CD14-positive monocyte (primary cell): ENCODE measurements around the gene RNF152. TPM values are rescaled to one million over a fixed set of nuclear protein-coding genes. Genes with fewer than 3 reads are reported as not detected.
A peak's percentile ranks its signal among the peaks of the same experiment; 100 is the strongest.

Source experiments
- DNase-seq, 3 donors: peaks; one replicate each; pipeline ENCODE4 v3.0.0-alpha.2; 2011 to 2022
- H2AFZ ChIP-seq: 2 replicates; pipeline ENCODE4 v1.6.0; 2012; ENCODE audit warnings: mild to moderate bottlenecking, low read depth, low read length, inconsistent platforms; ENCODE audit not compliant: insufficient read depth, poor library complexity, severe bottlenecking
- H3K27ac ChIP-seq, 2 donors: 1 replicate in 1 of 2; 2 replicates in 1 of 2; pipeline ENCODE4 v1.5.1; 2012 to 2013; ENCODE audit warnings: low read length in 2 of 2, control low read depth in 1 of 2, inconsistent platforms in 1 of 2, low read depth in 1 of 2, mild to moderate bottlenecking in 1 of 2
- H3K27me3 ChIP-seq, 2 donors: one replicate each; pipeline versions ENCODE4 v1.6.0 to v1.6.1; 2011 to 2013; ENCODE audit warnings: low read length in 2 of 2; ENCODE audit not compliant: control insufficient read depth in 2 of 2, insufficient read depth in 2 of 2
- H3K36me3 ChIP-seq, 2 donors: replicated peaks in 1 of 2; 1 replicate in 1 of 2; 2 replicates in 1 of 2; pipeline versions ENCODE4 v1.5.1 to v1.6.1; 2012 to 2013; ENCODE audit warnings: low read length in 2 of 2, control low read depth in 1 of 2, inconsistent platforms in 1 of 2, mild to moderate bottlenecking in 1 of 2; ENCODE audit not compliant: insufficient read depth in 2 of 2, control insufficient read depth in 1 of 2
- H3K4me1 ChIP-seq, 2 donors: 1 replicate in 1 of 2; 2 replicates in 1 of 2; pipeline versions ENCODE4 v1.5.1 to v1.6.1; 2012 to 2013; ENCODE audit warnings: low read length in 2 of 2, control low read depth in 1 of 2, inconsistent platforms in 1 of 2, mild to moderate bottlenecking in 1 of 2, moderate library complexity in 1 of 2; ENCODE audit not compliant: insufficient read depth in 2 of 2, control insufficient read depth in 1 of 2
- H3K4me2 ChIP-seq: replicated peaks from 2 replicates; pipeline ENCODE3; 2012; ENCODE audit warnings: low read length, moderate library complexity, mild to moderate bottlenecking; ENCODE audit not compliant: poor library complexity, severe bottlenecking; ENCODE audit errors: extremely low read depth
- H3K4me3 ChIP-seq, 3 experiments: fragments of 200-600 bp in 1 of 3; sonication (generic) in 1 of 3; replicated peaks in 1 of 3; 1 replicate in 2 of 3; 2 replicates in 1 of 3; pipeline ENCODE4 v1.5.1; 2011 to 2013; ENCODE audit warnings: low read length in 3 of 3, mild to moderate bottlenecking in 3 of 3, control low read depth in 2 of 3, low read depth in 2 of 3, inconsistent platforms in 1 of 3, moderate library complexity in 1 of 3
- H3K79me2 ChIP-seq: 2 replicates; pipeline ENCODE4 v1.6.0; 2012; ENCODE audit warnings: mild to moderate bottlenecking, control low read depth, inconsistent platforms, low read length, moderate library complexity; ENCODE audit not compliant: insufficient read depth
- H3K9ac ChIP-seq: 2 replicates; pipeline ENCODE4 v1.6.0; 2017; ENCODE audit warnings: low read length, mild to moderate bottlenecking; ENCODE audit not compliant: insufficient read depth, poor library complexity, severe bottlenecking
- H3K9me3 ChIP-seq, 2 donors: replicated peaks in 1 of 2; 1 replicate in 1 of 2; 2 replicates in 1 of 2; pipeline versions ENCODE4 v1.5.1 to v1.6.1; 2012 to 2013; ENCODE audit warnings: low read length in 2 of 2, control low read depth in 1 of 2; ENCODE audit not compliant: control insufficient read depth in 1 of 2, insufficient read depth in 1 of 2
- H4K20me1 ChIP-seq: 2 replicates; pipeline ENCODE4 v1.6.0; 2012; ENCODE audit warnings: mild to moderate bottlenecking, low read length, control low read depth, moderate library complexity; ENCODE audit not compliant: insufficient read depth
- H3K27ac Mint-ChIP-seq, 7 donors: one replicate each; pipeline ENCODE4 v1.8.0; 2020; ENCODE audit warnings: mild to moderate bottlenecking in 7 of 7, mixed read lengths in 7 of 7, moderate library complexity in 6 of 7, inconsistent platforms in 2 of 7
- H3K27me3 Mint-ChIP-seq, 3 donors: one replicate each; pipeline ENCODE4 v1.8.0; 2021 to 2022; ENCODE audit warnings: low read depth in 3 of 3, mild to moderate bottlenecking in 3 of 3, mixed read lengths in 3 of 3, moderate library complexity in 3 of 3, inconsistent platforms in 1 of 3
- H3K36me3 Mint-ChIP-seq, 2 donors: one replicate each; pipeline ENCODE4 v1.8.0; 2020; ENCODE audit warnings: mixed read lengths in 2 of 2, inconsistent platforms in 1 of 2, mild to moderate bottlenecking in 1 of 2
- H3K4me1 Mint-ChIP-seq: one replicate; pipeline ENCODE4 v1.8.0; 2020; ENCODE audit warnings: mild to moderate bottlenecking, mixed read lengths
- H3K4me3 Mint-ChIP-seq, 2 donors: one replicate each; pipeline ENCODE4 v1.8.0; 2020; ENCODE audit warnings: mild to moderate bottlenecking in 2 of 2, mixed read lengths in 2 of 2, moderate library complexity in 1 of 2
- H3K9me3 Mint-ChIP-seq, 7 donors: one replicate each; pipeline ENCODE4 v1.8.0; 2020 to 2022; ENCODE audit warnings: mixed read lengths in 7 of 7, mild to moderate bottlenecking in 6 of 7, moderate library complexity in 6 of 7, inconsistent platforms in 2 of 7
- CTCF ChIP-seq: fragments of 200-600 bp; IDR thresholded peaks from one replicate; pipeline ENCODE4 v1.8.0; 2022; ENCODE audit warnings: antibody characterized with exemption, mild to moderate bottlenecking
- WGBS: methylation state at CpG from one replicate; pipeline ENCODE4 v1.1.5; 2013; ENCODE audit warnings: missing lambda C conversion rate; ENCODE audit not compliant: insufficient coverage; 5-methylcytosine and 5-hydroxymethylcytosine counted together
- intact Hi-C, 2 donors: fragments of 100-400 bp; cut with micrococcal nuclease; formaldehyde crosslinking; loops; one replicate each; pipeline versions ENCODE4 v1.15.0 to v1.15.1; 2023
- polyA plus RNA-seq, 3 donors: library from polyadenylated mRNA; depleted of rRNA in 1 of 3; unstranded in 2 of 3; stranded (reverse) in 1 of 3; fragments of 300-500 nt in 2 of 3; fragments of >200 nt in 1 of 3; fragmentation: Illumina TruSeq in 2 of 3; gene quantifications; 1 replicate in 2 of 3; 2 replicates in 1 of 3; pipeline ENCODE4 v1.2.3, GENCODE V29; 2012 to 2021

RNF152 gene
- polyA plus RNA-seq, 3 donors, result 0.03 to 0.54 (median 0.45) TPM

- no peak for DNase-seq
- no peak overlapping the region for H3K4me2 ChIP-seq
- H3K27me3 ChIP-seq, result peaks cover 0 to 3% of the 10 kb centered on the region in 2 donors
- H3K9me3 ChIP-seq, result no peaks in the 10 kb centered on the region
- H3K79me2 ChIP-seq, result no peaks in the 10 kb centered on the region
- no peak overlapping the region for H3K4me3 Mint-ChIP-seq
- H4K20me1 ChIP-seq, result no peaks in the 10 kb centered on the region
- peaks cover 2 to 17% (median 5%) of the 10 kb centered on the region in 3 donors for H3K27me3 Mint-ChIP-seq
- no peak overlapping the region for H3K27ac ChIP-seq
- H2AFZ ChIP-seq, result peak overlapping the region; percentile 20
- no peak for TF ChIP-seq CTCF
- H3K4me1 ChIP-seq, result no peaks in the 10 kb centered on the region
- H3K27ac Mint-ChIP-seq, result peak overlapping the region in 1 of 7 donors; percentile 71
- intact Hi-C loops, result no loop called here
- H3K9ac ChIP-seq, result no peak overlapping the region
- H3K36me3 Mint-ChIP-seq, result no peaks in the 10 kb centered on the region
- H3K4me1 Mint-ChIP-seq, result no peaks in the 10 kb centered on the region
- H3K4me3 ChIP-seq, result no peak overlapping the region
- peaks cover 0 to 3% (median 0%) of the 10 kb centered on the region in 7 donors for H3K9me3 Mint-ChIP-seq
- no peaks in the 10 kb centered on the region for H3K36me3 ChIP-seq
Observed at GRCh38 chr18:61910101-61910500, 17.3 kb upstream of the RNF152 start.

GRCh38 chr18:61908661-61909060, 15.9 kb upstream of the RNF152 start:
- peaks cover 0 to 8% of the 10 kb centered on the region in 2 donors for H3K27me3 ChIP-seq
- H3K27ac Mint-ChIP-seq, result no peak overlapping the region
- DNase-seq, result no peak
- no peaks in the 10 kb centered on the region for H3K36me3 ChIP-seq
- H3K79me2 ChIP-seq, result no peaks in the 10 kb centered on the region
- peaks cover 0 to 5% (median 0%) of the 10 kb centered on the region in 7 donors for H3K9me3 Mint-ChIP-seq
- H3K27ac ChIP-seq, result no peak overlapping the region
- H2AFZ ChIP-seq, result no peak overlapping the region
- no peak overlapping the region for H3K4me3 Mint-ChIP-seq
- no peak for TF ChIP-seq CTCF
- no peaks in the 10 kb centered on the region for H3K4me1 Mint-ChIP-seq
- H3K4me2 ChIP-seq, result no peak overlapping the region
- H3K9ac ChIP-seq, result no peak overlapping the region
- H3K4me3 ChIP-seq, result no peak overlapping the region
- no peaks in the 10 kb centered on the region for H3K9me3 ChIP-seq
- H3K4me1 ChIP-seq, result no peaks in the 10 kb centered on the region
- 92% methylated on average over 5 of the region's 7 CpGs for WGBS
- no peaks in the 10 kb centered on the region for H4K20me1 ChIP-seq
- intact Hi-C loops, result no loop called here
- H3K27me3 Mint-ChIP-seq, result peaks cover 6 to 18% (median 10%) of the 10 kb centered on the region in 3 donors
- no peaks in the 10 kb centered on the region for H3K36me3 Mint-ChIP-seq
